ENCODE data around the gene MRPS5.

The MRPS5 gene

GRCh38 chr2:95077861-95078603 lies 43.6 kb downstream of the MRPS5 start:
- no peak for TF ChIP-seq POLR2AphosphoS5 (IDR thresholded peaks at IDR 0.05; ENCODE audit: borderline replicate concordance, low read depth, low read length)
- TF ChIP-seq FOXP2 (optimal IDR thresholded peaks at IDR 0.05; ENCODE audit: control extremely low read depth, extremely low read length, insufficient read depth) = no peak
- TF ChIP-seq EZH2 (IDR thresholded peaks at IDR 0.05) = no peak
- DNase-seq (ENCODE audit: low read depth, low spot score) = no peak
- no peak overlapping the region for H3K9ac ChIP-seq (ENCODE audit: insufficient read length)
- H3K36me3 ChIP-seq (ENCODE audit: insufficient read depth, low read length) = no peaks in the 10 kb centered on the region
- H3K9me3 ChIP-seq (ENCODE audit: low read depth, low read length) = no peaks in the 10 kb centered on the region
- no peak overlapping the region for H3K27ac ChIP-seq
- no peak overlapping the region for H3K4me3 ChIP-seq

- TF ChIP-seq FOXP2 (optimal IDR thresholded peaks at IDR 0.05; ENCODE audit: control extremely low read depth, extremely low read length, insufficient read depth) (no peak), POLR2AphosphoS5 (IDR thresholded peaks at IDR 0.05; ENCODE audit: borderline replicate concordance, low read depth, low read length) (no peak), EZH2 (IDR thresholded peaks at IDR 0.05) (no peak)
- H3K36me3 ChIP-seq (ENCODE audit: insufficient read depth, low read length) = no peaks in the 10 kb centered on the region
- H3K4me3 ChIP-seq = peak overlapping the region; percentile 84
- no peak overlapping the region for H3K9ac ChIP-seq (ENCODE audit: insufficient read length)
- H3K9me3 ChIP-seq (ENCODE audit: low read depth, low read length) = no peaks in the 10 kb centered on the region
- H3K27ac ChIP-seq = no peak overlapping the region
- DNase-seq (ENCODE audit: low read depth, low spot score) = no peak
Measured at GRCh38 chr2:95077530-95077825, 44.1 kb downstream of the MRPS5 start.

- no peak overlapping the region for H3K27ac ChIP-seq
- no peak overlapping the region for H3K9ac ChIP-seq (ENCODE audit: insufficient read length)
- DNase-seq (ENCODE audit: low read depth, low spot score) = no peak
- no peak for TF ChIP-seq EZH2 (IDR thresholded peaks at IDR 0.05)
- TF ChIP-seq FOXP2 (optimal IDR thresholded peaks at IDR 0.05; ENCODE audit: control extremely low read depth, extremely low read length, insufficient read depth) = no peak
- TF ChIP-seq POLR2AphosphoS5 (IDR thresholded peaks at IDR 0.05; ENCODE audit: borderline replicate concordance, low read depth, low read length) = no peak
- no peaks in the 10 kb centered on the region for H3K9me3 ChIP-seq (ENCODE audit: low read depth, low read length)
- H3K36me3 ChIP-seq (ENCODE audit: insufficient read depth, low read length) = no peaks in the 10 kb centered on the region
- H3K4me3 ChIP-seq = peak overlapping the region; percentile 84
Measured at GRCh38 chr2:95076705-95077529, 44.7 kb downstream of the MRPS5 start.

GRCh38 chr2:95075440-95076132 lies 46.0 kb downstream of the MRPS5 start:
- Histone ChIP-seq H3K9me3 (ENCODE audit: low read depth, low read length) (no peaks in the 10 kb centered on the region), H3K9ac (ENCODE audit: insufficient read length) (no peak overlapping the region), H3K36me3 (ENCODE audit: insufficient read depth, low read length) (no peaks in the 10 kb centered on the region), H3K4me3 (no peak overlapping the region), H3K27ac (no peak overlapping the region)
- no peak for TF ChIP-seq EZH2 (IDR thresholded peaks at IDR 0.05)
- no peak for TF ChIP-seq FOXP2 (optimal IDR thresholded peaks at IDR 0.05; ENCODE audit: control extremely low read depth, extremely low read length, insufficient read depth)
- TF ChIP-seq POLR2AphosphoS5 (IDR thresholded peaks at IDR 0.05; ENCODE audit: borderline replicate concordance, low read depth, low read length) = no peak
- no peak for DNase-seq (ENCODE audit: low read depth, low spot score)

GRCh38 chr2:95074663-95075439 lies 46.8 kb downstream of the MRPS5 start:
- H3K27ac ChIP-seq = no peak overlapping the region
- TF ChIP-seq POLR2AphosphoS5 (IDR thresholded peaks at IDR 0.05; ENCODE audit: borderline replicate concordance, low read depth, low read length) (no peak), EZH2 (IDR thresholded peaks at IDR 0.05) (no peak), FOXP2 (optimal IDR thresholded peaks at IDR 0.05; ENCODE audit: control extremely low read depth, extremely low read length, insufficient read depth) (no peak)
- H3K9me3 ChIP-seq (ENCODE audit: low read depth, low read length) = no peaks in the 10 kb centered on the region
- H3K4me3 ChIP-seq = no peak overlapping the region
- no peak overlapping the region for H3K9ac ChIP-seq (ENCODE audit: insufficient read length)
- no peak for DNase-seq (ENCODE audit: low read depth, low spot score)
- no peaks in the 10 kb centered on the region for H3K36me3 ChIP-seq (ENCODE audit: insufficient read depth, low read length)

GRCh38 chr2:95073856-95074662 lies 47.5 kb downstream of the MRPS5 start:
- Histone ChIP-seq H3K9me3 (ENCODE audit: low read depth, low read length) (no peaks in the 10 kb centered on the region), H3K27ac (no peak overlapping the region), H3K9ac (ENCODE audit: insufficient read length) (no peak overlapping the region), H3K36me3 (ENCODE audit: insufficient read depth, low read length) (no peaks in the 10 kb centered on the region), H3K4me3 (no peak overlapping the region)
- no peak for TF ChIP-seq FOXP2 (optimal IDR thresholded peaks at IDR 0.05; ENCODE audit: control extremely low read depth, extremely low read length, insufficient read depth)
- no peak for TF ChIP-seq EZH2 (IDR thresholded peaks at IDR 0.05)
- no peak for TF ChIP-seq POLR2AphosphoS5 (IDR thresholded peaks at IDR 0.05; ENCODE audit: borderline replicate concordance, low read depth, low read length)
- DNase-seq (ENCODE audit: low read depth, low spot score) = no peak

GRCh38 chr2:95072424-95072823 lies 49.2 kb downstream of the MRPS5 start:
- Histone ChIP-seq H3K4me3 (no peak overlapping the region), H3K36me3 (ENCODE audit: insufficient read depth, low read length) (no peaks in the 10 kb centered on the region), H3K9me3 (ENCODE audit: low read depth, low read length) (no peaks in the 10 kb centered on the region), H3K27ac (no peak overlapping the region), H3K9ac (ENCODE audit: insufficient read length) (no peak overlapping the region)
- no peak for TF ChIP-seq EZH2 (IDR thresholded peaks at IDR 0.05)
- no peak for TF ChIP-seq FOXP2 (optimal IDR thresholded peaks at IDR 0.05; ENCODE audit: control extremely low read depth, extremely low read length, insufficient read depth)
- TF ChIP-seq POLR2AphosphoS5 (IDR thresholded peaks at IDR 0.05; ENCODE audit: borderline replicate concordance, low read depth, low read length) = no peak
- no peak for DNase-seq (ENCODE audit: low read depth, low spot score)
